IMR-90 (cell line): ENCODE measurements around the gene LMBRD2. TPM values are rescaled to one million over a fixed set of nuclear protein-coding genes. Genes with fewer than 3 reads are reported as not detected.

ENCODE experiments used
- ATAC-seq: fragments of 200-7000 bp; cut with Tn5 transposase; 2 replicates; pipeline ENCODE4 v1.9.1; 2020; ENCODE audit warnings: low read depth, mild to moderate bottlenecking, moderate library complexity
- BruUV-seq: library from RNA; stranded (reverse); fragments of 400-500 nt; replicated peaks from 2 replicates; lab custom pipeline; 2021; lab: Mats Ljungman, UMichigan
- CTCF ChIA-PET: fragments of 300-600 bp; formaldehyde crosslinking; extraction: SDS; loops from one replicate; lab custom pipeline; 2021; ENCODE audit warnings: antibody characterized with exemption; lab: Yijun Ruan, JAX
- POLR2A ChIA-PET: fragments of 300-600 bp; sonication (Branson Sonifier 250); formaldehyde crosslinking; loops from one replicate; lab custom pipeline; 2022; ENCODE audit warnings: antibody characterized with exemption; ENCODE audit not compliant: unreplicated experiment; lab: Charles Lee
- DNase-seq: peaks from one replicate; pipeline ENCODE4 v3.0.0; 2013
- H2AFZ ChIP-seq: replicated peaks from 2 replicates; pipeline ENCODE3; 2013; ENCODE audit warnings: low read length, mild to moderate bottlenecking; ENCODE audit not compliant: poor library complexity
- H2AK5ac ChIP-seq: 2 replicates; pipeline ENCODE4 v1.6.1; 2013; ENCODE audit warnings: low read depth, low read length, inconsistent platforms
- H2AK9ac ChIP-seq: replicated peaks from 2 replicates; pipeline ENCODE3; 2013; ENCODE audit warnings: mild to moderate bottlenecking, low read depth, low read length, moderate library complexity; ENCODE audit not compliant: poor library complexity
- H2BK120ac ChIP-seq: 2 replicates; pipeline ENCODE4 v1.6.1; 2013; ENCODE audit warnings: low read depth, low read length, inconsistent platforms
- H2BK15ac ChIP-seq: 3 replicates; pipeline ENCODE4 v1.6.1; 2013; ENCODE audit warnings: low read depth, low read length, inconsistent platforms
- H2BK20ac ChIP-seq: 2 replicates; pipeline ENCODE4 v1.6.1; 2013; ENCODE audit warnings: low read depth, mild to moderate bottlenecking, inconsistent platforms, low read length, moderate library complexity
- H2BK5ac ChIP-seq: 2 replicates; pipeline ENCODE4 v1.6.1; 2013; ENCODE audit warnings: mild to moderate bottlenecking, low read depth, low read length, inconsistent platforms; ENCODE audit not compliant: poor library complexity, severe bottlenecking
- H3K14ac ChIP-seq: replicated peaks from 2 replicates; pipeline ENCODE4 v1.6.1; 2013; ENCODE audit warnings: low read depth, low read length, inconsistent platforms
- H3K18ac ChIP-seq: 2 replicates; pipeline ENCODE4 v1.6.1; 2013; ENCODE audit warnings: low read depth, low read length, control low read depth
- H3K23ac ChIP-seq: 2 replicates; pipeline ENCODE4 v1.6.1; 2013; ENCODE audit warnings: low read depth, low read length, inconsistent platforms
- H3K27ac ChIP-seq: 2 replicates; pipeline ENCODE4 v1.5.1; 2013; ENCODE audit warnings: mild to moderate bottlenecking, control low read depth, low read length; ENCODE audit not compliant: insufficient read depth
- H3K27me3 ChIP-seq: 2 replicates; pipeline ENCODE4 v1.6.1; 2013; ENCODE audit warnings: low read length; ENCODE audit not compliant: control insufficient read depth, insufficient read depth
- H3K36me3 ChIP-seq: 2 replicates; pipeline ENCODE4 v1.6.1; 2013; ENCODE audit warnings: low read length, mixed read lengths; ENCODE audit not compliant: control insufficient read depth, insufficient read depth
- H3K4ac ChIP-seq: 2 replicates; pipeline ENCODE4 v1.6.1; 2013; ENCODE audit warnings: low read depth, low read length, inconsistent platforms
- H3K4me1 ChIP-seq: 2 replicates; pipeline ENCODE4 v1.6.1; 2013; ENCODE audit warnings: low read length, mixed read lengths; ENCODE audit not compliant: control insufficient read depth, insufficient read depth
- H3K4me2 ChIP-seq: 2 replicates; pipeline ENCODE4 v1.6.1; 2013; ENCODE audit warnings: low read depth, mild to moderate bottlenecking, control low read depth, low read length, moderate library complexity
- H3K4me3 ChIP-seq: 2 replicates; pipeline ENCODE4 v1.5.1; 2013; ENCODE audit warnings: low read depth, mild to moderate bottlenecking, control low read depth, low read length, moderate library complexity; ENCODE audit not compliant: insufficient read depth
- H3K56ac ChIP-seq: 2 replicates; pipeline ENCODE4 v1.6.1; 2013; ENCODE audit warnings: low read length, inconsistent platforms; ENCODE audit not compliant: insufficient read depth; ENCODE audit errors: extremely low read depth
- H3K79me1 ChIP-seq, 2 experiments: 2 replicates each; pipeline ENCODE4 v1.6.1; 2013; ENCODE audit warnings: low read length in 2 of 2, inconsistent platforms in 1 of 2, low read depth in 1 of 2
- H3K9ac ChIP-seq: 2 replicates; pipeline ENCODE4 v1.6.1; 2013; ENCODE audit warnings: low read depth, low read length, control low read depth
- H3K9me1 ChIP-seq: 2 replicates; pipeline ENCODE4 v1.6.1; 2013; ENCODE audit warnings: low read length, inconsistent platforms; ENCODE audit not compliant: insufficient read depth
- H3K9me3 ChIP-seq: 2 replicates; pipeline ENCODE4 v1.6.1; 2013; ENCODE audit warnings: low read length; ENCODE audit not compliant: control insufficient read depth, insufficient read depth
- H4K20me1 ChIP-seq: 2 replicates; pipeline ENCODE4 v1.6.1; 2013; ENCODE audit warnings: low read length, inconsistent platforms; ENCODE audit not compliant: insufficient read depth
- H4K5ac ChIP-seq: 2 replicates; pipeline ENCODE4 v1.6.1; 2013; ENCODE audit warnings: mild to moderate bottlenecking, low read depth, low read length, control low read depth
- H4K8ac ChIP-seq, 2 experiments: 2 replicates each; pipeline ENCODE4 v1.6.1; 2013; ENCODE audit warnings: low read depth in 2 of 2, low read length in 2 of 2, control low read depth in 1 of 2, inconsistent platforms in 1 of 2
- H4K91ac ChIP-seq: 2 replicates; pipeline ENCODE4 v1.6.1; 2013; ENCODE audit warnings: low read depth, low read length, inconsistent platforms; ENCODE audit not compliant: insufficient read depth
- CEBPB ChIP-seq: IDR thresholded peaks from 2 replicates; pipeline ENCODE4 v1.6.1; 2012; ENCODE audit warnings: low read depth, low read length, improper control_type of control experiment
- CTCF ChIP-seq: conservative IDR thresholded peaks from 2 replicates; pipeline ENCODE4 v1.5.1; 2012; ENCODE audit warnings: mild to moderate bottlenecking, low read depth, low read length, improper control_type of control experiment
- RAD21 ChIP-seq: IDR thresholded peaks from 2 replicates; pipeline ENCODE4 v1.6.1; 2012; ENCODE audit warnings: low read length, improper control_type of control experiment
- WGBS, 2 experiments: methylation state at CpG; one replicate each; pipeline versions ENCODE4 v1.1.5 to v1.1.7; 2013; ENCODE audit warnings: missing lambda C conversion rate in 2 of 2; ENCODE audit not compliant: insufficient read length in 1 of 2; ENCODE audit errors: extremely low coverage in 2 of 2; 5-methylcytosine and 5-hydroxymethylcytosine counted together
- dilution Hi-C: fragments of 300-500 bp; cut with HindIII; formaldehyde crosslinking; loops from one replicate; pipeline ENCODE4 v1.14.3; 2018; ENCODE audit warnings: low sequenced_read_pairs; ENCODE audit not compliant: unreplicated experiment
- in situ Hi-C: fragments of 300-500 bp; cut with MboI; formaldehyde crosslinking; loops from 3 replicates; pipeline ENCODE4 v1.14.3; 2019; ENCODE audit warnings: low sequenced_read_pairs, inconsistent platforms, mixed read lengths
- intact Hi-C: fragments of 100-400 bp; cut with micrococcal nuclease; formaldehyde crosslinking; loops from 2 replicates; pipeline ENCODE4 v1.10.0; 2022
- polyA plus RNA-seq, 3 experiments: library from polyadenylated mRNA; depleted of rRNA; stranded (reverse); fragments of >200 nt; gene quantifications; 2 replicates each; pipeline ENCODE4 v1.2.3, GENCODE V29; 2012; ENCODE audit warnings: low replicate concordance in 1 of 3
- total RNA-seq: library from RNA; depleted of rRNA; stranded (reverse); fragments of >200 nt; gene quantifications from 2 replicates; pipeline ENCODE4 v1.2.3, GENCODE V29; 2012

LMBRD2 gene
- total and polyA plus RNA-seq, 2 of the 4 experiments (the other 2 are of a cell fraction), result 1.8 to 5.2 TPM

- H4K5ac ChIP-seq, result no peak overlapping the region
- peak overlapping the region; percentile 47; the same call in 1 of the 2 replicates for H3K4me2 ChIP-seq
- H4K8ac ChIP-seq, result no peak overlapping the region
- H2BK15ac ChIP-seq, result no peak overlapping the region
- intact Hi-C loops, result loop anchor here (1.0 to 10.0 kb wide), 3 partner anchors 226 to 616 kb away; no protein-coding TSS in a partner anchor
- in situ Hi-C loops, result no loop called here
- H3K27me3 ChIP-seq, result peaks cover 5% of the 10 kb centered on the region
- H2AK9ac ChIP-seq, result no peak overlapping the region
- no peaks in the 10 kb centered on the region for H3K4me1 ChIP-seq
- TF ChIP-seq RAD21 (peak; percentile 61), CEBPB (no peak), CTCF (peak; percentile 60)
- no peaks in the 10 kb centered on the region for H3K9me3 ChIP-seq
- peak overlapping the region; percentile 81 for H2AFZ ChIP-seq
- no peak overlapping the region for H2BK5ac ChIP-seq
- no peak overlapping the region for H3K18ac ChIP-seq
- H3K27ac ChIP-seq, result no peak overlapping the region
- no peak overlapping the region for H3K4me3 ChIP-seq
- H2AK5ac ChIP-seq, result no peak overlapping the region
- BruUV-seq, result no TSS peak
- H3K23ac ChIP-seq, result no peak overlapping the region
- no peaks in the 10 kb centered on the region for H3K36me3 ChIP-seq
- 7% methylated on average over 5 of the region's 10 CpGs; no CpG with 5 or more reads in 1 of the 2 experiments for WGBS, 2 experiments
- H3K9ac ChIP-seq, result no peak overlapping the region
- H3K4ac ChIP-seq, result no peak overlapping the region
- POLR2A ChIA-PET, result interaction anchor here (0.6 kb wide), 1 partner anchor 78 kb away, joined by 3 read pairs; no protein-coding TSS in a partner anchor
- no peak overlapping the region for H2BK120ac ChIP-seq
- DNase-seq (peak; percentile 44), ATAC-seq (peak; percentile 97)
- H3K79me1 ChIP-seq, result no peaks in the 10 kb centered on the region
- H3K56ac ChIP-seq, result no peak overlapping the region
- no peak overlapping the region for H3K14ac ChIP-seq
- H3K9me1 ChIP-seq, result no peaks in the 10 kb centered on the region
- CTCF ChIA-PET, result interaction anchor here (0.5 to 3.7 kb wide), 25 partner anchors 9 to 755 kb away, joined by 3 to 17 read pairs (median 4); partner anchors contain the start of genes NADK2 and RANBP3L
- no peak overlapping the region for H2BK20ac ChIP-seq
- no peaks in the 10 kb centered on the region for H4K20me1 ChIP-seq
- H4K91ac ChIP-seq, result no peak overlapping the region
- dilution Hi-C loops, result no loop called here
These were observed 72.4 kb downstream of the LMBRD2 start for GRCh38 chr5:36079200-36079781.
